Kidney glomerular epithelial cell (primary cell): ENCODE data around the gene SCAPER.
"Not testable (repeated sequence)": the region's sequence is repeated elsewhere in the genome, so short reads cannot be mapped to it uniquely, and the experiment has no call there.

Experiments
- DNase-seq: peaks from one replicate; lab custom pipeline; 2025; lab: John Stamatoyannopoulos, UW

The SCAPER gene

GRCh38 chr15:76313175-76313567 is 592.0 kb downstream of the SCAPER start:
- not testable (repeated sequence) for DNase-seq

DNA sequence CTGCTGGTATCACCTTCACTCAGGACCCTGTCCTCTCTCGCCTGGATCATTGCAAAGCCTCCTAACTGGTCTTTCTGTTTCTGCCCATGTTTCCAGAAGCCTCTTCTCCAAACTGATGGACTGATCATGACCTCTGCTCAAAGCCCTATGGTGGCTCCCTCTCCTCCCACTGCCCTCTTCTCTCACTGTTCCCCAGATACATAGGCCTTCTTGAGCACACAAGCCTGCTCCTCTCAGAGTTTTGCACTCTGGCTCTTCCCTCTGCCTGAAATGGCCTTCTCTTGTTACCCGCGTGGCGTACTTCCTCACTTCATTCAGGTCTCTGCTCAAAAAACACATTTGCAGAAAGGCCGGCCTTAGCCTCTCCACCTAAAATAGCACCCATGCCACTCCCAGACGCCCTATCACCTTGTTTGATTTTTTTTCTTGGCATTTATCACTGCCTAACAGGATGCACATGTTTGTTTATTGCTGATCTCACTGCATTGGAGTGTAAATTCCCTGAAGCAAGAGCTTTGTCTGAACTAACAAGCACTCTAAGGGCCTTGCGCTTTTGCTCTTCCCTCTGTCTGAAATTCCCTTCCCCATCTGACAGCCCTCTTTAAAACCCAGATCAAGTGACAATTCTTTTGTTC is 592.5 kb downstream of the SCAPER start:
- no peak for DNase-seq

GRCh38 chr15:76311100-76311953 is 593.8 kb downstream of the SCAPER start, which contains the start of gene ETFA:
Gene ETFA (minus strand): TSS chr15:76311469. CDS start chr15:76311388, 81 bp downstream.
- DNase-seq, result peak; percentile 97

DNA sequence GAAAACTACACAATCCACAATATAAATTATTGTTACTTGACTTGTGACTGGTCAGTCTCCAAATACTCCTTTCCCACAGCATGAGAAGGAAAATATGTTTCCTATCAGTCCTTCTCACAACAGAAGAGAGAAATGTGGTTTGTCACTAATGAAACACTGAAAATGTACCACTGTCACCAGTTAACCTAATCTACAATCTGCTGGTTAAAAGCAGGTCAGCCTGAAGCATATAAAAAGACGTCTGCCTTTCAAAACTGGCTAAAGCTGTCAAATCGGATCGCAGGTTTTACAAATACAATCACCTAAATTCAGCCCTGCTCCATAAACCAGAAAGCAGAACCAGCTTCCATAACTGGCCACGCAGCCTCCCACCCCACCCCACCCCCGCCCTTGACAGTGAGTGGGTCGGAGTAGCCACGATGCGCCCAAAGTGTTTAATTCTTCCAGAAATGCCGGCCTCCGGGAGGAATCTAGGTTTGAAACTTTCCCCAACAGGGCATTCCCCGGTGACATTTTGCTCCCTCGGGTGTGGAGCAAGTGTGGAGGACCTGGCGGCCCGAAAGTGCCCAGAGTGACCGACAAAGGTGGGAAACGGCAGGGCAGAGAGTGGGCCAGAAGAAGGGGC is 594.6 kb downstream of the SCAPER start:
- no peak for DNase-seq

DNA sequence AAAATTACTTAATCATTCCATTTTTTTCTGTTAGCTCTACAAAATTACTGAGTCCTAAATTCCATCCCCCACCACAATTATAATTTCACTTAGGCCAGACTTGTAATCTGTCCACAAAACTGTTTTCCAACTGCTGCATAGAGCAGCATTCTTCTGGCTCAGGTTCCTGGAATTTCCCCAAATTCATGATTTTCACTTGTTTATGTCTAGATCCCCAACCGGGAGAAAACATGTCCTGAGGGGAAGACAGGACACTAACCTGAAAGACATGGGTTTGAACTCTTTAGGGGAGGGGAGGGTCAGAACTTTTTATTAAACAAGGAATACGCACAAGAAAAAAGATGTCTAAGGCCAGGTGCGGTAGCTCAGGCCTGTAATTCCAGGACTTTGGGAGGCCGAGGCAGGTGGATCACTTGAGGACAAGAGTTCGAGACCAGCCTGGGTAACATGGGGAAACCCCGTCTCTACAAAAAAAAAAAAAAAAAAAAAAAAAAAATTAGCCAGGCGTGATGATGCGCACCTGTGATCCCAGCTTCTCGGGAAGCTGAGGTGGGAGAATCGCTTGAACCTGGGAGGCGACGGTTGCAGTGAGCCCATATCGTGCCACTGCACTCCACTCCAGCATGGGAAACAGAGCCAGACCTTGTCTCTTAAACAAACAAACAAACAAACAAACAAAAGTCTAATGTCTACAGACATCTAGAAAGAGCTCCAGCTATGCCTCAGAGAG is 595.4 kb downstream of the SCAPER start:
- no peak for DNase-seq

DNA sequence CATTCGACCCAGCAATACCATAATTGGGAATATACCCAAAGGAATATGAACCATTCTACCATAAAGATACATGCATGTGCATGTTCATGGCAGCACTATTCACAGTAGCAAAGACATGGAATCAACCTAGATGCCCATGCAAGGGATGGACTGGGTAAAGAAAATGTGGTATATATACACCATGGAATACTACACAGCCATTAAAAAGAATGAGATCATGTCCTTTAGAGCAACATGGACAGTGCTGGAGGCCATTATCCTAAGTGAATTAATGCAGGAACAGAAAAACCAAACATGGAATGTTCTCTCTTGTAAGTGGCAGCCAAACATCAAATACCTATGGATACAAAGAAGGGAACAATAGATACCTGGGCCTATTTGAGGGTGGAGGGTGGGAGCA is 601.2 kb downstream of the SCAPER start:
- no peak for DNase-seq

- DNase-seq, result no peak
Observed at GRCh38 chr15:76299786-76300185, 605.4 kb downstream of the SCAPER start.

DNA sequence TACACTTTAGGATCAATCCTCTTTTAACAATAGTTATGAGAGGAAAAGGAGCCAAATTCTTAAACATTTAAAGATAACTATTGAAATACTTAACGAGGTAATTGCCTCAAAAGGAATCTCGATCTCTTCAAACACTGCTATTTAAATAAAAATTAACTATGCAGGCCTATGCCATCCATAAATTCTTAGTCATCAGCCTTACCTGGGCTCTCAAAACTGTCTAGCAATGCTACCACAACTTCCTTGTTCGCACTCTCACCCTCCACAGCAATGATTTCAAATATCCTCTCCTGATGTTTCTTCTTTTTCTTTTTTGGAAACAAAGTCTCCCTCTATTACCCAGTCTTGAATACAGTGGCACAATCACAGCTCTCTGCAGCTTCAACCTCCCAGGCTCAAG is 606.2 kb downstream of the SCAPER start:
- no peak for DNase-seq

DNA sequence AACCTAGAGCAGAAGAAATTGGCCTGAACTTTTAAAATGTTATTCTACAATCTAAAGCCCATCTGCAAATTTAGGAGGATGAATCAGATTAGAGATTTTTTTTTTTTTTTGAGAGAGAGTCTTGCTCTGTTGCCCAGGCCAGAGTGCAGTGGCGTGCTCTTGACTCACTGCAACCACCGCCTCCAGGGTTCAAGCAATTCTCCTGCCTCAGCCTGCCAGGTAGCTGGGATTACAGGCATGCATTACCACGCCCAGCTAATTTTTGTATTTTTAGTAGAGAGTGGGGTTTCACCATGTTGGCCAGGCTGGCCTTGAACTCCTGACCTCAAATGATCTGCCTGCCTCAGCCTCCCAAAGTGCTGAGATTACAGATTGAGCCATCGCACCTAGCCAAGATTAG is 607.2 kb downstream of the SCAPER start:
- not testable (repeated sequence) for DNase-seq
